Adrenal gland (tissue), 5 donors: ENCODE measurements around the gene CYS1.

Experiments
- POLR2A ChIP-seq, 2 donors: fragments of 450-650 bp; IDR thresholded peaks; one replicate each; pipeline ENCODE4 v1.6.1; 2017; ENCODE audit warnings: antibody characterized with exemption in 2 of 2, mild to moderate bottlenecking in 2 of 2, moderate library complexity in 1 of 2
- TF ChIP-seq, protein P1 (sequence below), 6 experiments: fragments of 450-650 bp in 4 of 6; fragments of 200-600 bp in 2 of 6; sonication (generic) in 1 of 6; IDR thresholded peaks; 1 replicate in 5 of 6; 2 replicates in 1 of 6; pipeline versions ENCODE4 v1.5.1 to v1.8.0; 2016 to 2021; ENCODE audit warnings: antibody characterized with exemption in 6 of 6, mild to moderate bottlenecking in 2 of 6, moderate library complexity in 1 of 6
- donor health status: DM: no; HTN: no; CAD: no.

DNA sequence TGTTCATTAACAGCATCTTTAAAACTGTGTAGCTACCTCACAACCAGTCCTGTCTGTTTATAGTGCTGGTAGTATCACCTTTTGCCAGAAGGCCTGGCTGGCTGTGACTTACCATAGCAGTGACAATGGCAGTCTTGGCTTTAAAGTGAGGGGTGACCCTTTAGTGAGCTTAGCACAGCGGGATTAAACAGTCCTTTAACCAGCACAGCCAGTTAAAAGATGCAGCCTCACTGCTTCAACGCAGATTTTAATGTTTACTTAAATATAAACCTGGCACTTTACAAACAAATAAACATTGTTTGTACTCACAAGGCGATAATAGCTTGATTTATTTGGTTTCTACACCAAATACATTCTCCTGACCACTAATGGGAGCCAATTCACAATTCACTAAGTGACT, 49.3 kb upstream of the CYS1 start:
- TF ChIP-seq POLR2A (IDR thresholded peaks at IDR 0.05) = no peak
- TF ChIP-seq, protein P1, sequence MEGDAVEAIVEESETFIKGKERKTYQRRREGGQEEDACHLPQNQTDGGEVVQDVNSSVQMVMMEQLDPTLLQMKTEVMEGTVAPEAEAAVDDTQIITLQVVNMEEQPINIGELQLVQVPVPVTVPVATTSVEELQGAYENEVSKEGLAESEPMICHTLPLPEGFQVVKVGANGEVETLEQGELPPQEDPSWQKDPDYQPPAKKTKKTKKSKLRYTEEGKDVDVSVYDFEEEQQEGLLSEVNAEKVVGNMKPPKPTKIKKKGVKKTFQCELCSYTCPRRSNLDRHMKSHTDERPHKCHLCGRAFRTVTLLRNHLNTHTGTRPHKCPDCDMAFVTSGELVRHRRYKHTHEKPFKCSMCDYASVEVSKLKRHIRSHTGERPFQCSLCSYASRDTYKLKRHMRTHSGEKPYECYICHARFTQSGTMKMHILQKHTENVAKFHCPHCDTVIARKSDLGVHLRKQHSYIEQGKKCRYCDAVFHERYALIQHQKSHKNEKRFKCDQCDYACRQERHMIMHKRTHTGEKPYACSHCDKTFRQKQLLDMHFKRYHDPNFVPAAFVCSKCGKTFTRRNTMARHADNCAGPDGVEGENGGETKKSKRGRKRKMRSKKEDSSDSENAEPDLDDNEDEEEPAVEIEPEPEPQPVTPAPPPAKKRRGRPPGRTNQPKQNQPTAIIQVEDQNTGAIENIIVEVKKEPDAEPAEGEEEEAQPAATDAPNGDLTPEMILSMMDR (IDR thresholded peaks at IDR 0.05) = no peak
